GM12873 (cell line): ENCODE data around the gene SMIM24.

ENCODE experiments used
- TF ChIP-seq, protein P1 (sequence below): IDR thresholded peaks from 2 replicates; pipeline ENCODE4 v1.5.1; 2012; ENCODE audit warnings: low read depth, mild to moderate bottlenecking, moderate library complexity, low read length, control low read depth; ENCODE audit not compliant: insufficient read depth; ENCODE audit errors: missing control alignments

SMIM24 gene

DNA sequence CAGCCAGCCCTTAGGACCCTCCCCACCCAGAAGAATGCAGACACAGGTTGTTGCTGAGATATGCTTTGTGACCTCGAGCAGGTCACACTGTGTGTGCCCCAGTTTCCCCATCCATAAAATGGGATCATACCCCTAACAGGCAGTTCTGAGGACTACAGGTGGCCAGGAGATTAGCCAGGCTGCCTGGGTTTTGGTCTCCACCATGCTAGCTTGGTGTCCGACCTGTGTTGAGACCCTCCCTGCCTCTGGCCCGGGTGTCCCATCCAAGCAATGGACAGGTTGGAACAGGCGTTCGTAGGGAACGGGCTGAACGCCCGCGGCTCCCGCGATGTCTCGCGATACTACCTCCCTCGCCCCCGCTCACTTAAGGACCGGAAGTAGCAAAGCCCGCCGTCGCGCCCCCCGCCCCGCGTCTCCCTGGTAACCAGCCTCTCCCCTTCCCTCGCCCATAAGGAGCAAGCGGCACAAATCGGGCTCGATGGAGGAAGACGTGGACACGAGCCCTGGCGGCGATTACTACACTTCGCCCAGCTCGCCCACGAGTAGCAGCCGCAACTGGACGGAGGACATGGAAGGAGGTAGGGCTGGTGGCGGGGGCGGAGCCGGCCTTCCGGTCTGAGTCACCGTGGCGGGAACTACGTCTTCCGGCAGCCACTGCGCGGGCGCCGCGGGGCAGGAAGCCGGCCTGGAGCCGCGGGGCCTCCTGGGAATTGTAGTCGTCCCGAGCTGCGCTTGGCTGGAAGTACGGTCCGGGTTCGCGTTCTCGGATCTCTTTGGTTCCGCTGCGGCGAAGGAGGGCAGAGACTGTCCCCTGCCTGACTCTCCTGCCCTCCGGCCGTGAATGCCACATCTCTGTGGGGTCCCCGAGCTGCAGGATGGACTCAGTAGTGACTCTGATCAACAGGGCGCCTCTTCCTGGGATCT lies 45.4 kb downstream of the SMIM24 start:
- TF ChIP-seq, protein P1, sequence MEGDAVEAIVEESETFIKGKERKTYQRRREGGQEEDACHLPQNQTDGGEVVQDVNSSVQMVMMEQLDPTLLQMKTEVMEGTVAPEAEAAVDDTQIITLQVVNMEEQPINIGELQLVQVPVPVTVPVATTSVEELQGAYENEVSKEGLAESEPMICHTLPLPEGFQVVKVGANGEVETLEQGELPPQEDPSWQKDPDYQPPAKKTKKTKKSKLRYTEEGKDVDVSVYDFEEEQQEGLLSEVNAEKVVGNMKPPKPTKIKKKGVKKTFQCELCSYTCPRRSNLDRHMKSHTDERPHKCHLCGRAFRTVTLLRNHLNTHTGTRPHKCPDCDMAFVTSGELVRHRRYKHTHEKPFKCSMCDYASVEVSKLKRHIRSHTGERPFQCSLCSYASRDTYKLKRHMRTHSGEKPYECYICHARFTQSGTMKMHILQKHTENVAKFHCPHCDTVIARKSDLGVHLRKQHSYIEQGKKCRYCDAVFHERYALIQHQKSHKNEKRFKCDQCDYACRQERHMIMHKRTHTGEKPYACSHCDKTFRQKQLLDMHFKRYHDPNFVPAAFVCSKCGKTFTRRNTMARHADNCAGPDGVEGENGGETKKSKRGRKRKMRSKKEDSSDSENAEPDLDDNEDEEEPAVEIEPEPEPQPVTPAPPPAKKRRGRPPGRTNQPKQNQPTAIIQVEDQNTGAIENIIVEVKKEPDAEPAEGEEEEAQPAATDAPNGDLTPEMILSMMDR: no peak

DNA sequence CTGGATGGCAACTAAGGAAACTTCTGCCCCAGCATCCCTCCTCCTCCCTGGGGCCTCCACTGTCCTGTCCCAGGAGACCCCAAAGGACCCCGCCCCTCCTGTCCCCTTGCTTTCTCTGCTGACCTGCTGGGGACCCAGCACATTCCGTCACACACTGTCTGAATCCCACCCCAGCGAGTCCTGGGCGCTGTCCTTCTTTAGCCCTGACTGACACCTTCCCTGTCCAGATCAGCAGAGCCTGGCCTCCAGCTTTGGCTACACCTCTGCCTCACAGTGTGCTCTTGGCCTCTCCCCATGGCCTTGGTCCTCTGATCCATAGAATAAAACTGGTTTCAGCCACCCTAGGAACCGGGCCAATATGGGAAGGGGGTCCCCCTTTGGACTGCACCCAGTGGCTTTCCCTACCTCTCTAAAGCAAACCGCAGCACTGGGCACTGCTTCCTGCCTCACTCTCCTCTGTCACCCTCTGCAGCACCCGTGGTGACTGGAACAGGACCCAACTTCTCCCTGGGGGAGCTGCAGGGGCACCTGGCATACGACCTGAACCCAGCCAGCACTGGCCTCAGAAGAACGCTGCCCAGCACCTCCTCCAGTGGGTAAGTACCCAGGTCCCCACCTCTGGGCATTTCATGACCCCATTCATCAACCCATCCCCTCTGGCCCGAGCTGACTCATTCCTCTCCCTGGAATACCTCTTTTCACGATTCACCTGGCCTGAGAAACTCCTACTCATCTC lies 46.4 kb downstream of the SMIM24 start:
- TF ChIP-seq, protein P1: no peak

DNA sequence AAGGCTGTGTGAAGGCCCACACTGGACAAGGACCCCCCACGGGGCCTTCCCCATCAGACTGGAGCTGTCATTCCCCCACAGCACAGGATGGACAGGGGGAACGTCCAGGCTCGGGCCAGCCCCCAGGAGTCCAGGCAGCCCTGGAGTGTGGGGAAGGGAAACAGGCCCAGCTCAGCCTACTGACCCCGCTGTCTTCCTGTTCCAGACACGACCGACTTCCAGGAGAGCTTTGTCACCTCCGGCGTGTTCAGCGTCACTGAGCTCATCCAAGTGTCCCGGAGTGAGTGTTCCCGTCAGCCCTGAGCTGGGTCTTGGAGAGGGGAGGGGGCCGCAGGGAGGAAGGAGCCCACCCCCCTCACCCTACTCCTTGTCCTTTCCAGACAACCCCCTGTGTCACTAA lies 47.0 kb downstream of the SMIM24 start:
- TF ChIP-seq, protein P1: no peak

DNA sequence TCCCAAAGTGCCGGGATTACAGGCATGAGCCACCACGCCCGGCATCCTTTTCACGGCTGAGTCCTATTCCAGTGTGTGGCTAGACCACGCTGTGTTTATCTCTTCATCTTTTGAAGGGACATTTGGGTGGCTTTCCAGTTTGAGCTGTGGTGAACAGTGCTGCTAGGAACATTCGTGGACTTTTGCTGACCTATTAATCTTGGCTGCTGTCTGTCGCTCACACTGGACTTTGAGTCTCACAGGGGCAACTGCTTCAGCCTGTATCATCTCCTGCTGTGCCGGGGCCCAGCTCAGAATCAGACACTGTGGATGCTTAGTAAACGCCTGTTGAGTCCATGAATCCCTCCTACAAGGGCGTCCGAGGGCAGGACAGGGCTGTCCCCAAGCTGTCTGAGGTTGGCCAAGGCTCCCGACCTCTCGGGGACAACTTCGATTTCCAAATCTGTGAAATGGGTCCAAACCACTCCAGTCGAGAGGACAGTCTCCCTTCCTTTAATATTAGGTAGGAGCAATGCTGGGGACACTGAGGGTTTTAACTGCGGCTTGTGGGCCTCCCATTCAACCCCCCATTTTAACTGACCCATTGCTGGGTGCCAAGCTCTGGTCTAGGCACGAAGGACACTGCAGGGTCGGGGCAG lies 48.4 kb downstream of the SMIM24 start:
- TF ChIP-seq, protein P1: no peak

DNA sequence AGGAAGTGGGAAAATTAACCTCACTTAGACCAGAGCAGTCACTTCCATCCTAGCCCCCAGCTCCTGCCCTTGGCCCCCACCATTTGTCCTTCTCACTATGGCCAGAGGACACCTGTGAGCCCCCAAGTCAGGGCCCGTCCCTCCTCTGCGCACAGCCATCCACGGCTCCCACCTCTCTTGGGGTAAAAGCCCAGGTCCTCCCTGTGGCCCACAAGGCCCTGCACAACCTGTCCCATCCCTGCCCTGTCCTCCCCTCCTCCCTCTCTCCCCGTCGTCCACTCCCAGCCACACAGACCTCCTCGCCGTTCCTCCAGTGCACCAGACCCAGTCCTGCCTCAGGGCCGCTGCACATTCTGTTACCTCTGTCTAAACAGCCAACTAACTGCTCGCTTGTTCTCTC lies 53.9 kb downstream of the SMIM24 start:
- TF ChIP-seq, protein P1: no peak
